GM13976 (cell line): ENCODE data around the gene FAM53C.
"Not testable (repeated sequence)": the region's sequence is repeated elsewhere in the genome, so short reads cannot be mapped to it uniquely, and the experiment has no call there.

Experiments
- DNase-seq: peaks from one replicate; pipeline ENCODE4 v3.0.0; 2012; ENCODE audit warnings: low spot score
- CTCF ChIP-seq: IDR thresholded peaks from 2 replicates; pipeline ENCODE4 v1.5.1; 2012; ENCODE audit warnings: borderline replicate concordance, mild to moderate bottlenecking; ENCODE audit not compliant: insufficient read depth; ENCODE audit errors: extremely low read depth, missing control alignments, control extremely low read depth
- in situ Hi-C: fragments of 300-500 bp; cut with MboI; formaldehyde crosslinking; loops from one replicate; pipeline ENCODE4 v1.12.0; 2022; ENCODE audit warnings: low sequenced_read_pairs, mixed read lengths, inconsistent platforms; ENCODE audit not compliant: unreplicated experiment

FAM53C gene

GRCh38 chr5:138385660-138386059, 47.6 kb downstream of the FAM53C start:
- no peak for TF ChIP-seq CTCF
- in situ Hi-C loops, result no loop called here

GRCh38 chr5:138386290-138386689, 48.2 kb downstream of the FAM53C start:
- in situ Hi-C loops, result no loop called here
- DNase-seq, result no peak
- no peak for TF ChIP-seq CTCF

More at GRCh38 chr5:138385660-138386059, 47.6 kb downstream of the FAM53C start:
- DNase-seq, result no peak

GRCh38 chr5:138389332-138389731, 51.3 kb downstream of the FAM53C start:
- in situ Hi-C loops, result no loop called here
- no peak for DNase-seq
- TF ChIP-seq CTCF, result no peak

GRCh38 chr5:138389911-138390310, 51.8 kb downstream of the FAM53C start:
- in situ Hi-C loops, result not testable (repeated sequence)

GRCh38 chr5:138391859-138392386, 53.9 kb downstream of the FAM53C start:
- in situ Hi-C loops, result no loop called here
- DNase-seq, result no peak
- no peak for TF ChIP-seq CTCF

More at GRCh38 chr5:138389911-138390310, 51.8 kb downstream of the FAM53C start:
- DNase-seq, result not testable (repeated sequence)
